DND-41 (cell line): Measurements from ENCODE around the gene RNF212B.

Source experiments
- CTCF ChIP-seq: IDR thresholded peaks from 2 replicates; pipeline ENCODE4 v1.5.1; 2012; ENCODE audit warnings: borderline replicate concordance, low read length, moderate library complexity, mild to moderate bottlenecking; ENCODE audit not compliant: poor library complexity, severe bottlenecking; ENCODE audit errors: extremely low read depth
- EZH2 ChIP-seq: IDR thresholded peaks from 3 replicates; pipeline ENCODE4 v1.6.1; 2012; ENCODE audit warnings: borderline replicate concordance, low read depth, mild to moderate bottlenecking, moderate library complexity, low read length, inconsistent platforms; ENCODE audit not compliant: severe bottlenecking

- no peak for TF ChIP-seq CTCF
- TF ChIP-seq EZH2: no peak
Observed at GRCh38 chr14:23296012-23296777, 58.5 kb downstream of the RNF212B start.
